NCI-H146 treated with DMSO at 0.1 percent for 48 hours (cell line): ENCODE measurements around the gene TBX1.
"Not testable (repeated sequence)": the region's sequence is repeated elsewhere in the genome, so short reads cannot be mapped to it uniquely, and the experiment has no call there.

Experiments
- DNase-seq: peaks from one replicate; lab custom pipeline; 2025; ENCODE audit not compliant: unreplicated experiment; lab: John Stamatoyannopoulos, UW

Gene TBX1

GRCh38 chr22:19723232-19723982 lies 37.2 kb upstream of the TBX1 start, which contains the start of gene GP1BB:
GP1BB (plus strand) TSS chr22:19723539; CDS start chr22:19723570, 31 bp downstream.
- DNase-seq, result no peak

GRCh38 chr22:19723983-19724827 lies 36.4 kb upstream of the TBX1 start:
- DNase-seq, result no peak

GRCh38 chr22:19724927-19725661 lies 35.5 kb upstream of the TBX1 start:
- DNase-seq, result no peak

GRCh38 chr22:19726064-19726788 lies 34.4 kb upstream of the TBX1 start:
- DNase-seq, result not testable (repeated sequence)

GRCh38 chr22:19727310-19728150 lies 33.0 kb upstream of the TBX1 start:
- no peak for DNase-seq

GRCh38 chr22:19728271-19728670 lies 32.3 kb upstream of the TBX1 start:
- no peak for DNase-seq

- no peak for DNase-seq
Measured at GRCh38 chr22:19728836-19729235, 31.7 kb upstream of the TBX1 start.

GRCh38 chr22:19729507-19729906 lies 31.1 kb upstream of the TBX1 start:
- DNase-seq, result no peak

GRCh38 chr22:19730198-19730597 lies 30.4 kb upstream of the TBX1 start:
- DNase-seq, result no peak

- DNase-seq, result peak; percentile 67
Measured at GRCh38 chr22:19730655-19731360, 29.8 kb upstream of the TBX1 start.

- no peak for DNase-seq
Measured at GRCh38 chr22:19731361-19732135, 29.0 kb upstream of the TBX1 start.

GRCh38 chr22:19732403-19733113 lies 28.0 kb upstream of the TBX1 start:
- DNase-seq, result no peak

GRCh38 chr22:19733755-19734154 lies 26.8 kb upstream of the TBX1 start:
- no peak for DNase-seq

GRCh38 chr22:19734163-19734562 lies 26.4 kb upstream of the TBX1 start:
- no peak for DNase-seq

GRCh38 chr22:19734837-19735382 lies 25.7 kb upstream of the TBX1 start:
- no peak for DNase-seq

- no peak for DNase-seq
Measured at GRCh38 chr22:19735665-19736510, 24.7 kb upstream of the TBX1 start.
